ENCODE measurements around the gene CST1. TPM values are rescaled to one million over a fixed set of nuclear protein-coding genes. Genes with fewer than 3 reads are reported as not detected.

The CST1 gene
- total RNA-seq, 6 experiments from 2014 or later: not detected

Small RNA genes lying within 50 kb of the gene (small RNA-seq; reads per million reads assigned to genes)
- 0 reads per million in 2 experiments for gene CST2P1

Other genes starting within 250 kb of the CST1 start
- gene CST9L, start 182.5 kb downstream of the CST1 start, total RNA-seq: not detected
- gene CST9, start 145.0 kb downstream of the CST1 start, total RNA-seq: not detected
- 1,000 to 10,000 TPM in 1 of 6 experiments, 100 to 1,000 TPM in 5; 504 to 1,394 (median 638) TPM for gene CST3, start 113.0 kb downstream of the CST1 start, total RNA-seq
- not detected for gene CST4, start 61.9 kb downstream of the CST1 start, total RNA-seq
- under 1 TPM in 2 of 6 experiments, not detected in 4; 0.50 to 0.80 TPM for gene CST2, start 75.8 kb upstream of the CST1 start, total RNA-seq
- gene CST5, start 128.8 kb upstream of the CST1 start, total RNA-seq: not detected
- not detected for gene GGTLC1, start 237.8 kb upstream of the CST1 start, total RNA-seq

Measured in right lobe of liver (tissue), 5 donors.